Breast epithelium (tissue), 3 donors: ENCODE measurements around the gene VPS45.

Source experiments
- CTCF ChIP-seq, 3 donors: fragments of 450-650 bp; IDR thresholded peaks; one replicate each; pipeline ENCODE4 v1.5.1; 2016 to 2017; ENCODE audit warnings: antibody characterized with exemption in 3 of 3, mild to moderate bottlenecking in 3 of 3, moderate library complexity in 3 of 3
- POLR2A ChIP-seq: fragments of 450-650 bp; IDR thresholded peaks from one replicate; pipeline ENCODE4 v1.6.1; 2016; ENCODE audit warnings: antibody characterized with exemption, mild to moderate bottlenecking, moderate library complexity

DNA sequence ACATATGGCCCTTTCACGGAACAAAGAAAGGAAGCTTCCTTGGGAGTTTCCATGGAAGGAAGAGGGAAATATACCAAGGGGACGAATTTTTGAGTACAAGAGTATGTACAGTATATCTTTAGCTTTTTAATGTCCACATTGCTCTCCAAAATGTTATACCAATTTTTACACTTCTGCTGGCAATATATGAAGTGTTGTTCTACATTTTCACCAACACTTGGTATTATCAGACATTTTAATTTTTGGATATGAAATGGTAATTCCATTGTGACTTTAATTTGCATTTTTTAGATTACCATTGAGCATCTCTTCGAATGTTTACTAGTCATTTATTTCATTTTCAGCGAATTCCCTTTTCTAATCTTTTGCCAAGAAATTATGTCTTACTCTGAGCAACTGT lies 5.5 kb upstream of the VPS45 start:
- TF ChIP-seq CTCF (IDR thresholded peaks at IDR 0.05) (no peak), POLR2A (no peak)
